ENCODE results near the gene GRHL3. TPM values are rescaled to one million over a fixed set of nuclear protein-coding genes. Genes with fewer than 3 reads are reported as not detected.

Gene GRHL3
- total and polyA plus RNA-seq, 2 donors (not counting 3 experiments of a cell fraction or from before 2014, with no cell fraction given) = not detected

DNA sequence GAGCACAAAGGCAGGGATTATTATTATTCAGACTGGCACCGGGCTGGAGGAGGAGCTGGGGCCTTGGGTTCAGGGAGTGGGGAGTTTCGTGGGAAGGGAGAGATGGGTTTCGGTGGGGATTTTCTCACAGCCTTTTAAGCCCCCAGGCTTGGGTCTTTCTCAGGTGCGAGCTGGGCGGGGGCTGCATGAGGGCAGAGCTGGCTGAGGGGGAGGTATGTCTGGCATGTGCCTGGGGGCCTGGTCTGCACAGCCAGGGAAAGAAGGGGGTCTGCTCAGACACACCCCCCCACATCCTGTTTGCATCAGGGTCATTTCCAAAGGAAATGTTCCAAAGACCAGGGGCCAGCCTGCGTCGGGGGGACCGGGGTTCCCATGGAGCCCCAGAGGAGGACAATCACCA, 21.6 kb downstream of the GRHL3 start:
- TF ChIP-seq EZH2 (IDR thresholded peaks at IDR 0.05; ENCODE audit: borderline replicate concordance, low read depth, low read length, severe bottlenecking) = no peak
- TF ChIP-seq POLR2AphosphoS5 (IDR thresholded peaks at IDR 0.05; ENCODE audit: insufficient read depth, low read depth, low read length) = no peak
- TF ChIP-seq, protein P1, sequence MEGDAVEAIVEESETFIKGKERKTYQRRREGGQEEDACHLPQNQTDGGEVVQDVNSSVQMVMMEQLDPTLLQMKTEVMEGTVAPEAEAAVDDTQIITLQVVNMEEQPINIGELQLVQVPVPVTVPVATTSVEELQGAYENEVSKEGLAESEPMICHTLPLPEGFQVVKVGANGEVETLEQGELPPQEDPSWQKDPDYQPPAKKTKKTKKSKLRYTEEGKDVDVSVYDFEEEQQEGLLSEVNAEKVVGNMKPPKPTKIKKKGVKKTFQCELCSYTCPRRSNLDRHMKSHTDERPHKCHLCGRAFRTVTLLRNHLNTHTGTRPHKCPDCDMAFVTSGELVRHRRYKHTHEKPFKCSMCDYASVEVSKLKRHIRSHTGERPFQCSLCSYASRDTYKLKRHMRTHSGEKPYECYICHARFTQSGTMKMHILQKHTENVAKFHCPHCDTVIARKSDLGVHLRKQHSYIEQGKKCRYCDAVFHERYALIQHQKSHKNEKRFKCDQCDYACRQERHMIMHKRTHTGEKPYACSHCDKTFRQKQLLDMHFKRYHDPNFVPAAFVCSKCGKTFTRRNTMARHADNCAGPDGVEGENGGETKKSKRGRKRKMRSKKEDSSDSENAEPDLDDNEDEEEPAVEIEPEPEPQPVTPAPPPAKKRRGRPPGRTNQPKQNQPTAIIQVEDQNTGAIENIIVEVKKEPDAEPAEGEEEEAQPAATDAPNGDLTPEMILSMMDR (IDR thresholded peaks at IDR 0.05; ENCODE audit: extremely low read depth in 1 of 2, insufficient read depth in 1 of 2, low read depth in 1 of 2, low read length in 2 of 2) = no peak
- no peak for TF ChIP-seq FOS (IDR thresholded peaks at IDR 0.05; ENCODE audit: borderline replicate concordance, insufficient read depth, low read length)
- no peak for TF ChIP-seq MYC (IDR thresholded peaks at IDR 0.05; ENCODE audit: low read depth, low read length)
- TF ChIP-seq POLR2A (IDR thresholded peaks at IDR 0.05; ENCODE audit: low read depth, low read length) = no peak
- no peak for TF ChIP-seq MAX (IDR thresholded peaks at IDR 0.05; ENCODE audit: insufficient read depth, insufficient read length)
- DNase-seq (ENCODE audit: low read depth, low spot score) = no peak
- no peaks in the 10 kb centered on the region for H3K9me3 ChIP-seq (replicated peaks; ENCODE audit: control insufficient read depth, insufficient read depth, low read length)
- no peak overlapping the region for H2AFZ ChIP-seq (ENCODE audit: low read depth, low read length)
- H3K4me1 ChIP-seq (ENCODE audit: control insufficient read depth, extremely low read depth, insufficient read depth, low read length) = no peaks in the 10 kb centered on the region
- no TSS peak for BruUV-seq (replicated peaks)
- ChIA-PET POLR2A (no interaction called here), CTCF (no interaction called here)
- no peaks in the 10 kb centered on the region for H3K79me2 ChIP-seq (ENCODE audit: control insufficient read depth, insufficient read depth, low read length)
- H3K4me3 ChIP-seq (replicated peaks in 1 of 3; ENCODE audit: insufficient read depth in 1 of 3, low read depth in 1 of 3, low read length in 3 of 3) = no peak overlapping the region
- no peak overlapping the region for H3K4me2 ChIP-seq (ENCODE audit: insufficient read depth, low read length)
- no peak for FAIRE-seq
- H3K36me3 ChIP-seq (ENCODE audit: control insufficient read depth in 2 of 2, extremely low read depth in 1 of 2, insufficient read depth in 2 of 2, low read length in 2 of 2) = no peaks in the 10 kb centered on the region
- intact Hi-C loops (cut with micrococcal nuclease) = no loop called here
- no peaks in the 10 kb centered on the region for H3K27me3 ChIP-seq (ENCODE audit: control insufficient read depth in 2 of 2, insufficient read depth in 2 of 2, low read length in 2 of 2)
- H3K9ac ChIP-seq (replicated peaks; ENCODE audit: extremely low read depth, insufficient read depth, low read length) = no peak overlapping the region
- H3K9me1 ChIP-seq (replicated peaks; ENCODE audit: control insufficient read depth, extremely low read depth, insufficient read depth, low read length) = no peaks in the 10 kb centered on the region
- no peak overlapping the region for H3K27ac ChIP-seq (ENCODE audit: insufficient read depth, low read depth, low read length)
- no peaks in the 10 kb centered on the region for H4K20me1 ChIP-seq (replicated peaks; ENCODE audit: control insufficient read depth, extremely low read depth, insufficient read depth, low read length)
- dilution Hi-C loops (cut with MboI; ENCODE audit: extremely low pct_ligation_motif_present, low sequenced_read_pairs) = no loop called here
